ENCODE data around the gene RDH16.

Gene RDH16

DNA sequence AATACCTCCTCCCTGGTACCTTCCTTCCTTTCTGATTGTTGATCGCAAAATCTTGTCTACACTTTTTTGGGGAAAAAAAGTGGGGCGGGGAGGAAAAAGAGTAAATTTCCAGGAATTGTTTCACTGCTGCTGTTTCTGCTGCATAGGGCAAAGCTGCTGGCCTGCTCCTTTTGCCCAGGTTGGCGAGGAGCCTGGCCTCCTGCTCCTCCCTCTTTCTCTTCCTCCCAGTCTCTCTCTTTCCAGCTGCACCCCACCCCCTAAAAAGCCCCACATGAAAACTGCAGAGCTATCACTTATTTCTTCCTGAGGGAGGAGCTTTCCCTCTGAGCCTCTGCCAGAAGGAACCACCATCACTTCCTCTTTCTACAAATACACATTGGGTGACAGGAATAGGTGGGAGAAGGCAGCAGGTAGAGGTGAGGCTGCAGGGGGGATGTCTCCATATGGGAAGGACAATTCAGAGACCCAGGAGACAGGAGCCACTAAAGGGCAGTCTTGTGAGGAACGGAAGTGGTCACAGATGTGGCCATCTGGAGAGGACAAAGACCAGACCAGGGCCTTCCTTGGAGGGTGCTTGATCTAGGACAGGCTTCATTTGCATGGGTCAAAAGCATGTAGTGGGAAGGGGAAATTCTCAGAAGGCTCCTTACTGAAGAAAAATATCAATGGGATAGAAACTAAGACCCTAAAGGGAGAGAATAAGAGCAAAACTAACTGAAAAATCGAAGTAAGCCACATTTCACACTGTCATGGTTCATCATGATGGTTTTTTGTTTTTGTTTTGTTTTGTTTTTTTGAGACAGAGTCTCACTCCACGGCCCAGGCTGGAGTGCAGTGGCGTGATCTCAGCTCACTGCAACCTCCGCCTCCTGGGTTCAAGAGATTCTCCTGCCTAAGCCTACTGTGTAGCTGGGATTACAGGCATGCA, 34.2 kb upstream of the RDH16 start:
- Histone ChIP-seq H4K20me1 (ENCODE audit: control insufficient read depth, insufficient read depth, low read depth, low read length) (no peaks in the 10 kb centered on the region), H3K27me3 (ENCODE audit: control insufficient read depth, low read length) (peaks cover 16% of the 10 kb centered on the region), H3K79me2 (ENCODE audit: control insufficient read depth, low read length) (no peaks in the 10 kb centered on the region), H3K9me3 (ENCODE audit: control insufficient read depth, insufficient read depth, low read length) (no peaks in the 10 kb centered on the region), H3K9me2 (replicated peaks; ENCODE audit: control insufficient read depth, low read length) (no peaks in the 10 kb centered on the region), H3K4me3 (ENCODE audit: low read length) (no peak overlapping the region), H3K36me3 (ENCODE audit: control insufficient read depth, low read length) (no peaks in the 10 kb centered on the region), H3K4me2 (ENCODE audit: low read length) (no peak overlapping the region), H3F3A (ENCODE audit: control insufficient read depth, insufficient read depth) (no peaks in the 10 kb centered on the region), H3K27ac (ENCODE audit: low read depth, low read length) (no peak overlapping the region), H3K4me1 (ENCODE audit: control insufficient read depth, low read length) (peaks cover 14% of the 10 kb centered on the region)
- TF ChIP-seq, protein P1, sequence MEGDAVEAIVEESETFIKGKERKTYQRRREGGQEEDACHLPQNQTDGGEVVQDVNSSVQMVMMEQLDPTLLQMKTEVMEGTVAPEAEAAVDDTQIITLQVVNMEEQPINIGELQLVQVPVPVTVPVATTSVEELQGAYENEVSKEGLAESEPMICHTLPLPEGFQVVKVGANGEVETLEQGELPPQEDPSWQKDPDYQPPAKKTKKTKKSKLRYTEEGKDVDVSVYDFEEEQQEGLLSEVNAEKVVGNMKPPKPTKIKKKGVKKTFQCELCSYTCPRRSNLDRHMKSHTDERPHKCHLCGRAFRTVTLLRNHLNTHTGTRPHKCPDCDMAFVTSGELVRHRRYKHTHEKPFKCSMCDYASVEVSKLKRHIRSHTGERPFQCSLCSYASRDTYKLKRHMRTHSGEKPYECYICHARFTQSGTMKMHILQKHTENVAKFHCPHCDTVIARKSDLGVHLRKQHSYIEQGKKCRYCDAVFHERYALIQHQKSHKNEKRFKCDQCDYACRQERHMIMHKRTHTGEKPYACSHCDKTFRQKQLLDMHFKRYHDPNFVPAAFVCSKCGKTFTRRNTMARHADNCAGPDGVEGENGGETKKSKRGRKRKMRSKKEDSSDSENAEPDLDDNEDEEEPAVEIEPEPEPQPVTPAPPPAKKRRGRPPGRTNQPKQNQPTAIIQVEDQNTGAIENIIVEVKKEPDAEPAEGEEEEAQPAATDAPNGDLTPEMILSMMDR (IDR thresholded peaks at IDR 0.05; ENCODE audit: low read depth, low read length, poor library complexity, severe bottlenecking) = no peak
- no peak for TF ChIP-seq EZH2phosphoT487 (IDR thresholded peaks at IDR 0.05; ENCODE audit: borderline replicate concordance, low read length)

DNA sequence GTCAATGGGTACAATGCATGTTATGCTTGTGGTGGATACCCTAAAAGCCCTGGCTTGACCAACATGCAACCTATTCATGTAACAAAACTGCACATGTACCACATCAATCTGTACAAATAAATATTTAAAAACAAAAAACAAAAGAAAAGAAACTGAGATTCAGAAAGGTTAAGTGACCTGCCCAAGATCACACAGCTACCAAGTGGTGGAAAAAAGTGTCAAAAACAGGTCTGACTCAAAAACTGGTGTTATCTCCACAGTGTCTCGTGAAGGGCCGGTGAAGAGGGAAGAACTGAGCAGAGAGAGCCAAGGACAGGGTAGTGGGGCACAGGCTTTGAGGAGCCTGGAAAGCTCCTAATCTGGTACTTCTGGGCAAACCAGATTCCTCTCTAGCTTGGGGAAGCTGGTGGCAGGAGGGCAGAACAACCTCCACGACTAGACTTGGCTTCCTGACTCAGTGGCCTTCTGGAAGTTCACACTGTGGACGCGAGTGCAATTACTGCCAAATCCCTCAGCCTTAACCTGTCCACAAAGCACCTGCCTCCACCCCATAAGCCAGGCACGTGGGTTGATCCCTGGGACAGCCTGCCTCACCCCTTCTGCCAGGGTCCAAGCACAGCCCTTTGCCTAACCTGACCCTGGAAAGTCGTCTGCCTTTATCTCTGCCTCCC, 33.4 kb upstream of the RDH16 start:
- H3F3A ChIP-seq (ENCODE audit: control insufficient read depth, insufficient read depth) = no peaks in the 10 kb centered on the region
- H3K27ac ChIP-seq (ENCODE audit: low read depth, low read length) = no peak overlapping the region
- no peak overlapping the region for H3K4me3 ChIP-seq (ENCODE audit: low read length)
- no peaks in the 10 kb centered on the region for H4K20me1 ChIP-seq (ENCODE audit: control insufficient read depth, insufficient read depth, low read depth, low read length)
- H3K79me2 ChIP-seq (ENCODE audit: control insufficient read depth, low read length) = no peaks in the 10 kb centered on the region
- peaks cover 14% of the 10 kb centered on the region for H3K4me1 ChIP-seq (ENCODE audit: control insufficient read depth, low read length)
- no peaks in the 10 kb centered on the region for H3K9me3 ChIP-seq (ENCODE audit: control insufficient read depth, insufficient read depth, low read length)
- no peak for TF ChIP-seq EZH2phosphoT487 (IDR thresholded peaks at IDR 0.05; ENCODE audit: borderline replicate concordance, low read length)
- TF ChIP-seq, protein P1 (IDR thresholded peaks at IDR 0.05; ENCODE audit: low read depth, low read length, poor library complexity, severe bottlenecking) = no peak
- peaks cover 16% of the 10 kb centered on the region for H3K27me3 ChIP-seq (ENCODE audit: control insufficient read depth, low read length)
- no peaks in the 10 kb centered on the region for H3K9me2 ChIP-seq (replicated peaks; ENCODE audit: control insufficient read depth, low read length)
- H3K4me2 ChIP-seq (ENCODE audit: low read length) = no peak overlapping the region
- no peaks in the 10 kb centered on the region for H3K36me3 ChIP-seq (ENCODE audit: control insufficient read depth, low read length)

DNA sequence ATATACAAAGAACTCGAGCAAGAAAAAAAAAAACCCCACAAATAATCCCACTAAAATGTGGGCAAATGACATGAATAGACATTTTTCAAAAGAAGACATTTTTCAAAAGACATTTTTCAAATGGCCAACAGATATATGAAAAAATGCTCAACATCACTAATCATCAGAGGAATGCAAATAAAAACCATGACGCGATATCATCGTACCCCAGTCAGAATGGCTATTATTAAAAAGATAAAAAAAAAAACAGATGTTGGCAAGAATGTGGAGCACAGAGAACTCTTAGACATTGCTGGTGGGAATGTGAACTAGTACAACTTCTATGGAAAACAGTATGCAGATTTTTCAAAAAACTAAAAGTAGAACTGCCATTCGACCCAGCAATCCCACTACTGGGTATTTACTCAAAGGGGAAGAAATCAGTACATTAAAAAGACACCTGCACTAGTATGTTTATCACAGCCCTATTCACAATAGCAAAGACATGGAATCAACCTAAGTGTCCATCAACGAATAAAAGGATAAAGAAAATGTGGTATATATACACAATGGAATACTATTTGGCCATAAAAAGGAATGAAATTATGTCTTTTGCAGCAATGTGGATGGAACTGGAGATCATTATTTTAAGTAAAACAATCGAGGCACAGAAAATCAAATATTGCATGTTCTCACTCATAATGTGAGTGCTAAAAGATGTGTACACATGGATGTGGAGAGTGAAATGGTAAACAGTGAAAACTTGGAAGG, 32.6 kb upstream of the RDH16 start:
- H3K4me3 ChIP-seq (ENCODE audit: low read length) = no peak overlapping the region
- H4K20me1 ChIP-seq (ENCODE audit: control insufficient read depth, insufficient read depth, low read depth, low read length) = no peaks in the 10 kb centered on the region
- peaks cover 16% of the 10 kb centered on the region for H3K27me3 ChIP-seq (ENCODE audit: control insufficient read depth, low read length)
- H3F3A ChIP-seq (ENCODE audit: control insufficient read depth, insufficient read depth) = no peaks in the 10 kb centered on the region
- H3K9me3 ChIP-seq (ENCODE audit: control insufficient read depth, insufficient read depth, low read length) = no peaks in the 10 kb centered on the region
- no peaks in the 10 kb centered on the region for H3K79me2 ChIP-seq (ENCODE audit: control insufficient read depth, low read length)
- H3K4me2 ChIP-seq (ENCODE audit: low read length) = no peak overlapping the region
- H3K36me3 ChIP-seq (ENCODE audit: control insufficient read depth, low read length) = no peaks in the 10 kb centered on the region
- H3K4me1 ChIP-seq (ENCODE audit: control insufficient read depth, low read length) = peaks cover 14% of the 10 kb centered on the region
- TF ChIP-seq EZH2phosphoT487 (IDR thresholded peaks at IDR 0.05; ENCODE audit: borderline replicate concordance, low read length) = no peak
- TF ChIP-seq, protein P1 (IDR thresholded peaks at IDR 0.05; ENCODE audit: low read depth, low read length, poor library complexity, severe bottlenecking) = no peak
- no peaks in the 10 kb centered on the region for H3K9me2 ChIP-seq (replicated peaks; ENCODE audit: control insufficient read depth, low read length)
- H3K27ac ChIP-seq (ENCODE audit: low read depth, low read length) = no peak overlapping the region
